ENCODE data around the gene HYI. TPM values are rescaled to one million over a fixed set of nuclear protein-coding genes. Genes with fewer than 3 reads are reported as not detected.
A peak's percentile ranks its signal among the peaks of the same experiment; 100 is the strongest.

The HYI gene
- total and polyA plus RNA-seq, 2 of the 8 experiments (the other 6 are each of a cell fraction or from before 2014, with no cell fraction given) = 14.4 to 17.7 TPM

- no peak for FAIRE-seq
- CTCF ChIA-PET (ENCODE audit: partially characterized antibody) = interaction anchor here (1.9 kb wide), 1 partner anchor 205 kb away, joined by 5 read pairs; no protein-coding TSS in a partner anchor
- TF ChIP-seq TEAD4 (IDR thresholded peaks at IDR 0.05; ENCODE audit: low read depth, low read length) (no peak), EZH2 (IDR thresholded peaks at IDR 0.05; ENCODE audit: low read depth, low read length, severe bottlenecking) (no peak), E2F6 (IDR thresholded peaks at IDR 0.05) (no peak), CHD2 (IDR thresholded peaks at IDR 0.05; ENCODE audit: low read length) (no peak), SP2 (IDR thresholded peaks at IDR 0.05; ENCODE audit: low read length) (no peak), KDM1A (IDR thresholded peaks at IDR 0.05; ENCODE audit: borderline replicate concordance, low read length) (no peak), CBX5 (IDR thresholded peaks at IDR 0.05; ENCODE audit: low read depth, low read length) (no peak), TCF12 (IDR thresholded peaks at IDR 0.05; ENCODE audit: low read depth, low read length) (no peak), TAF1 (IDR thresholded peaks at IDR 0.05; ENCODE audit: low read depth, low read length) (no peak), HDAC6 (IDR thresholded peaks at IDR 0.05; ENCODE audit: low read depth, low read length) (no peak), MAFK (IDR thresholded peaks at IDR 0.05; ENCODE audit: low read depth, low read length) (no peak), YY1 (IDR thresholded peaks at IDR 0.05; ENCODE audit: low read depth, low read length) (no peak)
Measured at GRCh38 chr1:43443197-43443946, 10.4 kb downstream of the HYI start.

More at GRCh38 chr1:43443197-43443946, 10.4 kb downstream of the HYI start:
- H2BK20ac ChIP-seq (ENCODE audit: low read length) = no peak overlapping the region
- no peaks in the 10 kb centered on the region for H3K79me1 ChIP-seq (ENCODE audit: low read depth, low read length)
- no peaks in the 10 kb centered on the region for H3K23me2 ChIP-seq (ENCODE audit: low read depth, low read length)
- no peak overlapping the region for H2AFZ ChIP-seq (ENCODE audit: low read length)
- H2BK15ac ChIP-seq (ENCODE audit: low read length) = no peak overlapping the region
- WGBS, 2 experiments (ENCODE audit: extremely low coverage in 1 of 2, insufficient coverage in 1 of 2, insufficient read length in 1 of 2, insufficient replicate concordance in 2 of 2, low coverage in 1 of 2, low lambda C conversion rate in 2 of 2, missing lambda C conversion rate in 1 of 2) = 87% methylated on average over 16 of the region's 16 CpGs; no CpG with 5 or more reads in 1 of the 2 experiments
- H4K91ac ChIP-seq (replicated peaks; ENCODE audit: insufficient read length, low read length) = no peak overlapping the region
- H3K4ac ChIP-seq (replicated peaks; ENCODE audit: insufficient read length, low read depth, low read length) = no peak overlapping the region
- no peak overlapping the region for H3K14ac ChIP-seq (ENCODE audit: insufficient read length)
- no peak overlapping the region for H3K4me3 ChIP-seq (ENCODE audit: extremely low read depth in 1 of 4, insufficient read depth in 2 of 4, low read depth in 3 of 4, low read length in 4 of 4)
- POLR2A ChIA-PET (ENCODE audit: partially characterized antibody) = interaction anchor here (0.8 to 3.8 kb wide), 6 partner anchors 9 to 18 kb away, joined by 3 to 22 read pairs (median 4); partner anchors contain the start of gene HYI
- no peak overlapping the region for H2AK5ac ChIP-seq (ENCODE audit: low read depth, low read length)
- H4K5ac ChIP-seq (ENCODE audit: insufficient read length, low read depth, low read length) = no peak overlapping the region
- no peak overlapping the region for H3K56ac ChIP-seq (replicated peaks; ENCODE audit: insufficient read length, low read depth, low read length)
- no peak overlapping the region for H2BK12ac ChIP-seq (ENCODE audit: low read depth, low read length)
- no peak overlapping the region for H2BK120ac ChIP-seq (replicated peaks; ENCODE audit: low read depth, low read length)
- H3K4me2 ChIP-seq (ENCODE audit: insufficient read depth in 1 of 2, low read depth in 2 of 2, low read length in 2 of 2) = no peak overlapping the region
- H3K27ac ChIP-seq (ENCODE audit: low read depth, low read length) = no peak overlapping the region
- no peaks in the 10 kb centered on the region for H3K79me2 ChIP-seq (ENCODE audit: control insufficient read depth in 1 of 2, insufficient read depth in 2 of 2, low read length in 2 of 2)
- H3K23ac ChIP-seq (ENCODE audit: insufficient read length) = no peak overlapping the region
- peaks cover 5 to 25% (median 11%) of the 10 kb centered on the region in 4 experiments; a peak in 6 of 8 replicates for H3K36me3 ChIP-seq (ENCODE audit: control insufficient read depth in 2 of 4, insufficient read depth in 4 of 4, low read length in 3 of 4)
- H3K9ac ChIP-seq (replicated peaks in 1 of 4; ENCODE audit: extremely low read depth in 1 of 4, low read depth in 3 of 4, low read length in 3 of 4) = no peak overlapping the region
- H4K8ac ChIP-seq (ENCODE audit: extremely low read depth, insufficient read depth, low read length) = peak overlapping the region; percentile 14; the same call in 1 of the 2 replicates
- H3K18ac ChIP-seq (ENCODE audit: extremely low read depth, low read length) = no peak overlapping the region
- H3K4me1 ChIP-seq (replicated peaks in 1 of 4; ENCODE audit: control insufficient read depth in 3 of 4, insufficient read depth in 4 of 4, low read length in 3 of 4) = no peaks in the 10 kb centered on the region
- no peaks in the 10 kb centered on the region for H3K9me3 ChIP-seq (ENCODE audit: insufficient read depth in 2 of 2, low read depth in 1 of 2, low read length in 1 of 2)
- H3K27me3 ChIP-seq (replicated peaks in 1 of 4; ENCODE audit: control insufficient read depth in 3 of 4, extremely low read depth in 1 of 4, insufficient read depth in 3 of 4, low read length in 3 of 4) = no peaks in the 10 kb centered on the region
- DNase-seq (ENCODE audit: low read depth in 1 of 2, low spot score in 2 of 2) = no peak
- no peak overlapping the region for H2BK5ac ChIP-seq (ENCODE audit: low read depth, low read length)
- peaks cover 0 to 5% of the 10 kb centered on the region in 2 experiments for H4K20me1 ChIP-seq (replicated peaks in 1 of 2; ENCODE audit: control insufficient read depth in 1 of 2, insufficient read depth in 2 of 2, low read length in 2 of 2)
